ENCODE results near the gene CSF1R.

CSF1R gene

GRCh38 chr5:150069672-150070627 lies 16.4 kb downstream of the CSF1R start:
- no peak for DNase-seq

- DNase-seq: no peak
Observed at GRCh38 chr5:150068961-150069645, 17.3 kb downstream of the CSF1R start.

- no peak for DNase-seq
Observed at GRCh38 chr5:150068472-150068871, 17.9 kb downstream of the CSF1R start.

GRCh38 chr5:150068071-150068470 lies 18.3 kb downstream of the CSF1R start:
- no peak for DNase-seq

DNA sequence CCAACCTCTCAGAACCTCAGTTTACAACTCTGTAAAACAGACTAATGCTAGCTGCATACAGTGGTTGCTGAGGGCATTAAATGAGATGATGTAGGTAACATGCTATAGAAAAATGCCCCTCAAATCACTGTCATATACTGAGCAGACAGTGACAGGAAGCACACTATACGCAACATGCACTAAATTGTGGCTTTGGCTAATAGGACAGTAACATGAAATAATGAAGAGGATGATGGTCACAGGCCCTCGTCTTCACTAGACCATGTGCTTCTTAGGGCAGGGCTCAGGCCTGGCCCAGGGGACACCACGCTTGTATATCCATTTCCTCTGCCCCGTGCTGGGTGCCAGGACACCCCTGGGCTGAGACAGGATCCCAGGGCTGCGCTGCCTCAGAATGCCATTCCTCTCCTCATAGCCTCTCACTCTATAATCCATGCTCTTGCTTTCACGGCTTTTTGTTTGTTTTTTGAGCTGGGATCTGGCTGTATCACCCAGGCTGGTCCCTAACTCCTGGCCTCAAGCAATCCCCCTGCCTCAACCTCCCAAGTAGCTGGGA lies 18.9 kb downstream of the CSF1R start:
- no peak for DNase-seq

GRCh38 chr5:150066901-150067396 lies 19.4 kb downstream of the CSF1R start:
- DNase-seq: no peak

GRCh38 chr5:150066436-150066835 lies 19.9 kb downstream of the CSF1R start:
- DNase-seq: no peak

DNA sequence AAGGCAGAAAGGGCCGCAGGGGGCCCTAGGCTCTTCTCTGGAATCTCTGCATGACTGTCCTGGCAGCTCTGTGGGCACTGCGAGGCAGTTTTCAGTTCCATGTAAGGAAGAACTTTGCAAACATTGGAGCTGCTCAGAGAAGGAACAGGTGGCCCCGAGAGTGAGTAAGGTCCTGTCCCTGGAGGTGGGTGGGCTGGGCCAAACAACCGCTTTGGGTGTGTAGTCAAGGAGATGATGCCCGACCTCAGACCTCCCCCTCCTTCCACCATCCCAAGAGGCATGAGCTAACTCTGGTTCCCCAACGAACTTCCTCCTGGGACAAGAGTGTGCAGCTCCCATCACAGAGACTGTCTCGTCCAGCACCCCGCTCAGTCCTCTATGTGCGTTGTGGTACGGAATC lies 20.5 kb downstream of the CSF1R start:
- DNase-seq: no peak

GRCh38 chr5:150065346-150065745 lies 21.0 kb downstream of the CSF1R start:
- no peak for DNase-seq

- DNase-seq: no peak
Observed at GRCh38 chr5:150064681-150065220, 21.6 kb downstream of the CSF1R start.

DNA sequence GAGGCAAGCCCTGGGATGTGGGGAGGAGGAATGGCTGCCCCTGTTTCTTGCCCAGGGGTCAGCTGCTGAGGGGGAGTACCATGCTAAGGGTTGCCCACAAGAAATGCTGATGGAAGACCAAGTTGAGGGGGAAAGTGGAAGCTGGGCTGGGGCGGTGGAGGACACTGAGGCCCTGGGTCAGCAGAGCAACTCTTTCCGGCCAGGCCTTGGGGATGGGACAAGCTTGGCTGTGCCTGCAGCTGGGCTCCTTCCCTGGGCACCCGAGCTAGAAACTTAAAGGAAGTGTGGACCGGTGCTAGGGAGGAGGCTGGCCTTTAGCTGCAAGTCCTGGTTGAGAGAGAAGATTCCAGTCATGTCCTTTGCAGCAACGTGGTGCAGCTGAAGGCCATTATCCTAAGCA lies 22.7 kb downstream of the CSF1R start:
- no peak for DNase-seq

DNA sequence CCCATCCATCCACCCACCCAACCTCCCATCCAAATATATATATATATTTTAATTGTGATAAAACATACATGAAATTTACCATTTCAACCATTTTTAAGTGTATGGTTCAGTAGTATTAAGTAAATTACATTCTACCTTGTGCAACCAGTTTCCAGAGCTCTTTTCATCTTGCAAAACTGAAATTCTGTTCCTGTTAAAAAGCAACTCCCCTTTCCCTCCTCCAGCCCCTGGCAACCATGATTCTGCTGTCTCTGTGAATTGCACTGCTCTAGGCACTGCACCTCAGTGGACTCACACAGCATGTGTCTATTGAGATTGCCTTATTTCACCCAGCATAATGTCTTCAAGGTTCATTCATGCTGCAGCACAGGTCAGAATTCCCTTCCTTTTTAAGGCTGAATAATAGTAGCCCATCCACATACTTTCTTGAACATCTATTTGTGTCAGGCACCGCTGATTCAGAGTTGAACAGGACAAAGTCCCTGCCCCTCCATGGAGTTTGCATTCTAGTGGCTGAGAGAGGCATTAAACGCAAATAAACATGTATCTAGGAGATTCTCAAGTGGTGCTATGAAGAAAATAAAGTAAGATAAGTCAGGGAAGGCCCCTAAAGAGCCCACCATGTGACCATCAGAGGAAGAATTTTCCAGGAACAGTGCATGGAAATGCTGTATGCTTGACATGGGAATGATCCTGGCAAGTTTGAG lies 24.0 kb downstream of the CSF1R start:
- no peak for DNase-seq

GRCh38 chr5:150061538-150061995 lies 24.8 kb downstream of the CSF1R start:
- DNase-seq: no peak

- DNase-seq: no peak
Observed at GRCh38 chr5:150060471-150060870, 25.9 kb downstream of the CSF1R start.

GRCh38 chr5:150059623-150060022 lies 26.7 kb downstream of the CSF1R start:
- DNase-seq: no peak

DNA sequence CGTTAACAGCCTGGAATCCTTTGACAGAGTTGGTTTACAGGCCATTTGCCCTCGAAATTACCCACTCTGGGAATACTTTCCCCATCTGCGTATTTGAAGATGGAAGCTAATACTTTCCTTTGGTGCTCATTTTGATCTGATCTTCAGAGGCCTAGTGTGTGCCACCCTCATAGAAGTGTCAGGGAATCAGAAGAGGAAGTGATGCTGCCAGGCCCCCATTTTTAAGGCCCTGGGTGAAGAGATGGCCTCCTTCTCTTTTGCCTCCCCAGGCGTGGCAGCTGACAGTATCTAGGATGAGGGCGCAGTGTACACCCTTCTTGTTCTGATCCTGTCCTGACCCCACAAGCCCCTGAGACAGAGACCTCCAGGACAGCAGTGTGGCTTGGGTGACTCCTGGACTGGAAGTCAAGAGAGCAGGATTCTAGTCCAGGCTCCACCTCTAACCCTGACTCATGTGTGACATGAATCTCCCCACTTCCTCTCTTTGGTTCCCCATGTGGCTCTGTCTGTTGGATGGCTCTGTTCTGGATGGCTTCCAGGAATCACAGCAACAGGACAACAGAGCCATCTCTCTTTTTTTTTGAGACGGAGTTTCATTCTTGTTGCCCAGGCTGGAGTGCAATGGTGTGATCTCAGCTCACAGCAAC lies 27.8 kb downstream of the CSF1R start:
- DNase-seq: no peak

DNA sequence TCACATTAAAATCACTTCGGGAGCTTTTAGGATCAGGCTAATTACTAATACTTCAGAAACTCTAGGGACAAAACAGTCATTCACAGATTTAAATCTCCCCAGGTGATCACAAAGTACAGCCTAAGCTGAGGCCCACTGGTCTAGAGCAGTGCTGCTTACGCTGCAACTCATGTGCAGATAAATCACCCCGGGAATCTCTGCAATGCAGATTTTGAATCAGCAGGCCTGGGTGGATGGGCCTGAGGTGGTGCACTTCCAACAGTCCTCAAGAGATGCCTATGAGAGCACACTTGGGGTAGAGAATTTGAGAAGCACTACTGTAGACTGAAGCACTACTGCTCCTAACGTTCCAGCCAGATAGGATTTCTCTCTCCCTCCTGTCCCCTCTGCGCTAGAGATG lies 28.4 kb downstream of the CSF1R start:
- DNase-seq: no peak

DNA sequence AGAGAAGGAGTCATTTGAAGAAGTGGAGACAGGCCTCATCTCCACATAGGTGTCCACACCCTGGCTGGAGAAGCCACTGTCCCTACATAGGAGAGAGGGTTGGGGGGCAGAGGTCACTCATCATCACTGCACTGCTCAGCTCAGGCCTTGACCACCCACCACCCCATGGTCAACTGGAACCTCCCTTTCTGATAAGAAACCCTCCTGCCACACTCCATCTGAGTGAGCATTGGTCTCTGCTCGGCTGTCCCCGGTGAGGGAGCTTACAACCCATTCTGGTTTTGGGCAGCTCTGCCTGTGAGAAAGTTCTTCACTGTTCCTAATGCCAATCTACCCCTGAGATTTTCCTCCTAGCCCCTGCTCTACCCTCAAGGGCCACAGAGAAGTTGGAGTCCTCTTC lies 28.8 kb downstream of the CSF1R start:
- DNase-seq: no peak

GRCh38 chr5:150057052-150057451 lies 29.3 kb downstream of the CSF1R start:
- no peak for DNase-seq

DNA sequence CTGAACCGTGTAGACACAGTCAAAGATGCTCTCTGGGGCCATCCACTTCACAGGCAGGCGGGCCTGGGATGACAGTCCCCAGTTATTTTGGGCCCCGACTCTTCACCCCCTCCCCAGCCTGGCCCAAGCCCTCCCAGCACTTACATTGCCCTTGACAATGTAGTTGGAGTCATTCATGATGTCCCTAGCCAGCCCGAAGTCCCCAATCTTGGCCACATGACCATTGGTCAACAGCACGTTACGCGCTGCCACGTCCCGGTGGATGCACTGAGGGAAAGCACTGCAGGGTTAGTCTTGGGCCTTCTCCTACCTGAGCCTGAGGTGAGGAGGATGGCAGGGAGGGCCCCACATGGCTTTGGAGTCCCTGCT lies 30.3 kb downstream of the CSF1R start:
- DNase-seq: no peak

DNA sequence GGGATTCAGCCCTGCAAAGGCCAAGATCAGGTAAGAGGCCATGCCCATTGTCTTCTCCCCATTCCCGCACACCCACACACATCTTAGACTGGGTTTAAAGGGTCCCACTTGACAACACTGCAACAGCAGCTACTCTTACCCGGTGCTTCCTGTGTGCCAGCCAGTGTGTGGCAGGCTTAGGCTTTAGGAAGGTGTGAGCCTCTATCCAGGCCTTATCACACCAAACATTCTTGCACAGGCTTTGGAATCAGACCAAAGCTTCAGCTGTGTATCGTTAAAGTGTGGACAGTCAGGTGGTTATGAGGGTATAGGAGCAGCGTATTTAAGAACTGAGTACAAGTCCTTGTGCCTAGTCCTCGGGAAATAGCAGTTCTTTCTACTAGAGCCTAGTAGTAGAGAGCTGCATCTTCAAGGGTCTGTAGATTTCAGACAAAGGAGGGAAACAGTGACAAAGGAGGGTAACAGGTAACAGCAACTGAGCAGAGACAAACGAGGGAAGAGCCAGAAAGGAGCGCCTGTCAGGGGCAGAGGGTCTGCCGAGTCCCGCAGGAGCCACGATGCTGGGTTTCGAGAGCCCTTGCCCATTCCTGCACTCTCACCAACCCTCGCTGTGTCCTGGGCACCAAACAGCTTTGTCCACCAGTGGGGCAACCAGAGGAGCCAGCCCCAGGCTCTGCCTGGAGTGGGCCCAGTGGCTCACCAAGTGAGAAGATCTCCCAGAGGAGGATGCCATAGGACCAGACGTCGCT lies 30.9 kb downstream of the CSF1R start:
- no peak for DNase-seq
